Heart left ventricle (tissue), 16 donors: ENCODE data around the gene TRIM9. TPM values are rescaled to one million over a fixed set of nuclear protein-coding genes. Genes with fewer than 3 reads are reported as not detected.

ENCODE experiments used
- ATAC-seq, 4 donors: fragments of 200-7000 bp; cut with Tn5 transposase; one replicate each; pipeline ENCODE4 v1.9.1; 2020 to 2022; ENCODE audit warnings: moderate library complexity in 4 of 4, mild to moderate bottlenecking in 3 of 4, moderate number of reproducible peaks in 1 of 4
- DNase-seq, 5 donors: peaks; one replicate each; pipeline ENCODE4 v3.0.0-alpha.2; 2020
- H3K27ac ChIP-seq, 12 donors: fragments of 200-600 bp; sonication (generic) in 4 of 12; one replicate each; pipeline versions ENCODE4 v1.5.0 to v1.8.0; 2016 to 2022; ENCODE audit warnings: mild to moderate bottlenecking in 2 of 12
- H3K27me3 ChIP-seq, 9 donors: fragments of 200-600 bp; sonication (generic) in 2 of 9; one replicate each; pipeline versions ENCODE4 v1.5.1 to v1.8.0; 2016 to 2022; ENCODE audit warnings: mild to moderate bottlenecking in 3 of 9
- H3K36me3 ChIP-seq, 9 donors: fragments of 200-600 bp; sonication (generic) in 2 of 9; one replicate each; pipeline versions ENCODE4 v1.5.0 to v1.8.0; 2018 to 2022; ENCODE audit warnings: mild to moderate bottlenecking in 2 of 9
- H3K4me1 ChIP-seq, 12 donors: fragments of 200-600 bp; sonication (generic) in 4 of 12; one replicate each; pipeline versions ENCODE4 v1.5.0 to v1.8.0; 2016 to 2022; ENCODE audit warnings: mild to moderate bottlenecking in 3 of 12
- H3K4me3 ChIP-seq, 12 donors: fragments of 200-600 bp; sonication (generic) in 4 of 12; one replicate each; pipeline versions ENCODE4 v1.5.0 to v1.8.0; 2017 to 2022; ENCODE audit warnings: mild to moderate bottlenecking in 9 of 12, moderate library complexity in 4 of 12
- H3K9me3 ChIP-seq, 12 donors: fragments of 200-600 bp; sonication (generic) in 4 of 12; one replicate each; pipeline versions ENCODE4 v1.5.0 to v1.8.0; 2016 to 2022; ENCODE audit warnings: mild to moderate bottlenecking in 1 of 12
- CTCF ChIP-seq, 12 donors: fragments of 200-600 bp; sonication (generic) in 4 of 12; IDR thresholded peaks; one replicate each; pipeline versions ENCODE4 v1.5.0 to v1.8.0; 2018 to 2022; ENCODE audit warnings: antibody characterized with exemption in 12 of 12, mild to moderate bottlenecking in 5 of 12
- POLR2A ChIP-seq, 2 donors: fragments of 450-650 bp; IDR thresholded peaks; one replicate each; pipeline ENCODE4 v1.6.1; 2017; ENCODE audit warnings: antibody characterized with exemption in 2 of 2, mild to moderate bottlenecking in 2 of 2, moderate library complexity in 2 of 2
- WGBS, 4 donors: extraction: QIAGEN DNeasy Blood & Tissue Kit in 2 of 4; methylation state at CpG; one replicate each; pipeline versions ENCODE4 v1.1.5 to v1.1.7; 2013 to 2018; 5-methylcytosine and 5-hydroxymethylcytosine counted together
- intact Hi-C, 10 donors: fragments of 100-400 bp; cut with DNase I; formaldehyde crosslinking; loops; one replicate each; pipeline versions ENCODE4 v1.11.1 to v1.14.2; 2022
- polyA plus RNA-seq, 2 donors: library from polyadenylated mRNA; stranded (reverse); fragments of 200-250 nt; gene quantifications; one replicate each; pipeline ENCODE4 v1.2.3, GENCODE V29; 2013
- total RNA-seq, 9 donors: library from RNA; depleted of rRNA in 2 of 9; stranded (reverse); fragments of >200 nt in 2 of 9; fragmentation: NEBNext Ultra II Directional in 3 of 9; extraction: Animal tissue kit (Norgen Biotek cat#: 25700) in 3 of 9; gene quantifications; one replicate each; pipeline versions ENCODE4 v1.1.0 to v1.2.4, GENCODE V29; 2016 to 2023
- donor health status: ischemic (EF 13 %, LVEDD 7.1; RV severe dilation, severe dysfunction).
- donor health status: healthy with polysubstance abuse.
- donor health status: DM: no; HTN: yes; CAD: no.
- donor health status: DM: no; HTN: no; CAD: no.
- donor health status: ischemic (EF 25% LVEDD 6.9; RV normal size, moderate dysfunction).
- donor health status: ischemic (EF 25% LVEDD 5.7; RV mildly dilated, moderate dysfunction).
- donor health status: healthy.
- donor health status: DM: yes; HTN: yes; CAD: no.
- donor health status: ischemic (EF 35%, LVEDD 5.7; RV mildly dilated, moderate dysfunction).
- donor health status: nonischemic (EF 11% LVEDD 7.7; RV severe dilation, severe dysfunction).
- donor health status: DM: yes; HTN: yes; CAD: no.
- donor health status: PGD.
- donor health status: ischemic (EF 29% LVEDD 5.4; RV normal size, mild dysfunction).
- donor health status: nonischemic (EF 23%, LVEDD 6.1; RV moderate dilation, normal function).

Gene TRIM9
- total and polyA plus RNA-seq, 11 donors = 0.20 to 1.7 (median 0.50) TPM

GRCh38 chr14:51094282-51094821 lies 553 bp downstream of the TRIM9 start:
- H3K9me3 ChIP-seq = no peaks in the 10 kb centered on the region
- peak overlapping the region in 4 of 12 donors; percentile 24 to 82 (median 48) for H3K27ac ChIP-seq
- DNase-seq = peak in 2 of 5 donors; percentile 29 to 67
- peaks cover 0 to 29% (median 9%) of the 10 kb centered on the region in 12 donors for H3K4me1 ChIP-seq
- H3K36me3 ChIP-seq = no peaks in the 10 kb centered on the region
- 0 to 7% (median 2%) methylated on average over 19 to 46 of the region's 46 CpGs for WGBS, 4 donors
- intact Hi-C loops = loop anchor here in 1 of 10 donors (10.0 kb wide), 1 partner anchor 140 kb away; no protein-coding TSS in a partner anchor
- peaks cover 8 to 60% (median 34%) of the 10 kb centered on the region in 9 donors for H3K27me3 ChIP-seq
- H3K4me3 ChIP-seq = peak overlapping the region; percentile 7 to 77 (median 64)
- TF ChIP-seq POLR2A (IDR thresholded peaks at IDR 0.05) (no peak), CTCF (IDR thresholded peaks at IDR 0.05) (no peak)
- no peak for ATAC-seq

- peaks cover 0 to 29% (median 9%) of the 10 kb centered on the region in 12 donors for H3K4me1 ChIP-seq
- H3K4me3 ChIP-seq = peak overlapping the region; percentile 7 to 77 (median 64)
- no peaks in the 10 kb centered on the region for H3K36me3 ChIP-seq
- ATAC-seq (no peak), DNase-seq (peak in 4 of 5 donors; percentile 22 to 66 (median 36))
- no peaks in the 10 kb centered on the region for H3K9me3 ChIP-seq
- H3K27ac ChIP-seq = peak overlapping the region in 1 of 12 donors; percentile 24
- WGBS, 4 donors = 6 to 10% (median 8%) methylated on average over 49 to 68 of the region's 68 CpGs
- intact Hi-C loops = loop anchor here in 1 of 10 donors (10.0 kb wide), 1 partner anchor 139 kb away; no protein-coding TSS in a partner anchor
- TF ChIP-seq CTCF (IDR thresholded peaks at IDR 0.05) (peak in 3 of 12 donors; percentile 6 to 15 (median 15)), POLR2A (IDR thresholded peaks at IDR 0.05) (no peak)
- peaks cover 8 to 56% (median 34%) of the 10 kb centered on the region in 9 donors for H3K27me3 ChIP-seq
Observed at GRCh38 chr14:51093371-51094281, 1.3 kb downstream of the TRIM9 start.

- H3K27ac ChIP-seq = no peak overlapping the region
- intact Hi-C loops = loop anchor here in 1 of 10 donors (10.0 kb wide), 1 partner anchor 138 kb away; no protein-coding TSS in a partner anchor
- ATAC-seq = no peak
- no peak for TF ChIP-seq CTCF (IDR thresholded peaks at IDR 0.05)
- TF ChIP-seq POLR2A (IDR thresholded peaks at IDR 0.05) = no peak
- no peak for DNase-seq
- no peaks in the 10 kb centered on the region for H3K9me3 ChIP-seq
- H3K4me1 ChIP-seq = peaks cover 0 to 29% (median 9%) of the 10 kb centered on the region in 12 donors
- WGBS, 4 donors = 72 to 79% (median 76%) methylated on average over 7 of the region's 7 CpGs
- no peaks in the 10 kb centered on the region for H3K36me3 ChIP-seq
- H3K4me3 ChIP-seq = peak overlapping the region in 9 of 12 donors; percentile 47 to 77 (median 65)
- H3K27me3 ChIP-seq = peaks cover 8 to 52% (median 34%) of the 10 kb centered on the region in 9 donors
Observed at GRCh38 chr14:51092965-51093364, 1.9 kb downstream of the TRIM9 start.

GRCh38 chr14:51089278-51089677 lies 5.6 kb downstream of the TRIM9 start:
- WGBS, 4 donors = 77 to 81% (median 78%) methylated on average over 1 of the region's 1 CpG
- peaks cover 8 to 23% (median 20%) of the 10 kb centered on the region in 9 donors for H3K27me3 ChIP-seq
- H3K4me1 ChIP-seq = peaks cover 0 to 10% (median 3%) of the 10 kb centered on the region in 12 donors
- no peaks in the 10 kb centered on the region for H3K36me3 ChIP-seq
- TF ChIP-seq POLR2A (IDR thresholded peaks at IDR 0.05) (no peak), CTCF (IDR thresholded peaks at IDR 0.05) (no peak)
- H3K4me3 ChIP-seq = no peak overlapping the region
- no peaks in the 10 kb centered on the region for H3K9me3 ChIP-seq
- H3K27ac ChIP-seq = no peak overlapping the region
- no peak for DNase-seq
- ATAC-seq = no peak
- intact Hi-C loops = no loop called here
